GM10266 (cell line): ENCODE results near the gene UQCRH.
"Not testable (repeated sequence)": the region's sequence is repeated elsewhere in the genome, so short reads cannot be mapped to it uniquely, and the experiment has no call there.

Experiments used
- DNase-seq: peaks from one replicate; pipeline ENCODE4 v3.0.0; 2012; ENCODE audit errors: extremely low spot score
- CTCF ChIP-seq: IDR thresholded peaks from 2 replicates; pipeline ENCODE4 v1.5.1; 2012; ENCODE audit warnings: mild to moderate bottlenecking, low read depth; ENCODE audit not compliant: control insufficient read depth, insufficient read depth; ENCODE audit errors: missing control alignments

UQCRH gene

GRCh38 chr1:46363121-46363520 is 59.6 kb downstream of the UQCRH start:
- no peak for TF ChIP-seq CTCF
- no peak for DNase-seq

- TF ChIP-seq CTCF = no peak
Observed at GRCh38 chr1:46364612-46365011, 61.1 kb downstream of the UQCRH start.

GRCh38 chr1:46365796-46366195 is 62.3 kb downstream of the UQCRH start:
- not testable (repeated sequence) for DNase-seq

More at GRCh38 chr1:46364612-46365011, 61.1 kb downstream of the UQCRH start:
- no peak for DNase-seq
